Panc1 (cell line): ENCODE measurements around the gene AGAP1. TPM values are rescaled to one million over a fixed set of nuclear protein-coding genes. Genes with fewer than 3 reads are reported as not detected.

Experiments
- ATAC-seq: fragments of 200-7000 bp; cut with Tn5 transposase; 2 replicates; pipeline ENCODE4 v1.9.1; 2020; ENCODE audit warnings: mild to moderate bottlenecking, moderate library complexity
- BruUV-seq: library from RNA; stranded (reverse); fragments of 400-500 nt; replicated peaks from 2 replicates; lab custom pipeline; 2021; lab: Mats Ljungman, UMichigan
- CTCF ChIA-PET: fragments of 300-600 bp; sonication (Branson Sonifier 250); formaldehyde crosslinking; loops from one replicate; lab custom pipeline; 2022; ENCODE audit warnings: antibody characterized with exemption; lab: Charles Lee
- POLR2A ChIA-PET: fragments of 300-600 bp; sonication (Branson Sonifier 250); formaldehyde crosslinking; loops from one replicate; lab custom pipeline; 2022; ENCODE audit warnings: antibody characterized with exemption; lab: Charles Lee
- DNase-seq: peaks from one replicate; pipeline ENCODE4 v3.0.0-alpha.2; 2010; ENCODE audit warnings: low read depth, low spot score
- H3K27ac ChIP-seq: 2 replicates; pipeline ENCODE4 v1.5.1; 2011; ENCODE audit warnings: mild to moderate bottlenecking, low read length, inconsistent platforms
- H3K27me3 ChIP-seq: fragments of 200-500 bp; sonication (Bioruptor generic); 2 replicates; pipeline ENCODE4 v1.6.0; 2014; ENCODE audit warnings: low read length, inconsistent platforms; ENCODE audit not compliant: control insufficient read depth, insufficient read depth
- H3K36me3 ChIP-seq: fragments of 200-500 bp; sonication (Bioruptor generic); 2 replicates; pipeline ENCODE4 v1.5.1; 2014; ENCODE audit warnings: inconsistent platforms, mild to moderate bottlenecking, low read length, moderate library complexity; ENCODE audit not compliant: control insufficient read depth, insufficient read depth
- H3K4me1 ChIP-seq: 2 replicates; pipeline ENCODE4 v1.5.1; 2011; ENCODE audit warnings: inconsistent platforms, mild to moderate bottlenecking, low read length, moderate library complexity; ENCODE audit not compliant: control insufficient read depth, insufficient read depth
- H3K4me3 ChIP-seq, 2 experiments: 2 replicates each; pipeline ENCODE4 v1.5.1; 2011 to 2012; ENCODE audit warnings: low read depth in 2 of 2, low read length in 2 of 2, mild to moderate bottlenecking in 2 of 2, inconsistent platforms in 1 of 2, moderate library complexity in 1 of 2
- H3K9me3 ChIP-seq: fragments of 200-500 bp; sonication (Bioruptor generic); 2 replicates; pipeline ENCODE4 v1.5.1; 2014; ENCODE audit warnings: low read depth, mild to moderate bottlenecking, inconsistent platforms, low read length, moderate library complexity; ENCODE audit not compliant: control insufficient read depth, insufficient read depth
- CTCF ChIP-seq: fragments of 450-650 bp; IDR thresholded peaks from 2 replicates; pipeline ENCODE4 v1.5.1; 2017; ENCODE audit warnings: mild to moderate bottlenecking
- POLR2AphosphoS5 ChIP-seq: IDR thresholded peaks from 2 replicates; pipeline ENCODE4 v1.6.1; 2012; ENCODE audit warnings: mild to moderate bottlenecking, low read depth, low read length, moderate library complexity
- REST ChIP-seq, 2 experiments: IDR thresholded peaks; 2 replicates each; pipeline ENCODE4 v1.6.1; 2011 to 2012; ENCODE audit warnings: low read depth in 2 of 2, control low read depth in 1 of 2, low read length in 1 of 2, mild to moderate bottlenecking in 1 of 2, moderate library complexity in 1 of 2; ENCODE audit not compliant: insufficient read depth in 1 of 2
- SIN3A ChIP-seq: IDR thresholded peaks from 2 replicates; pipeline ENCODE4 v1.6.1; 2012; ENCODE audit warnings: low read depth, mild to moderate bottlenecking, low read length, moderate library complexity, borderline replicate concordance; ENCODE audit not compliant: insufficient read depth
- TCF7L2 ChIP-seq: IDR thresholded peaks from 2 replicates; pipeline ENCODE4 v1.6.1; 2011; ENCODE audit warnings: mild to moderate bottlenecking, low read depth, low read length, inconsistent platforms
- in situ Hi-C: cut with HindIII; loops from 2 replicates; pipeline ENCODE4 v1.10.0; 2016; ENCODE audit warnings: low sequenced_read_pairs, low pct_unique_long_range_greater_than_20kb
- intact Hi-C: fragments of 100-400 bp; cut with micrococcal nuclease; formaldehyde crosslinking; loops from one replicate; pipeline ENCODE4 v1.10.0; 2022; ENCODE audit not compliant: unreplicated experiment
- total RNA-seq: library from RNA; stranded (reverse); gene quantifications from one replicate; pipeline ENCODE4 v1.2.1, GENCODE V29; 2021; ENCODE audit not compliant: unreplicated experiment

AGAP1 gene
- total RNA-seq, 1 experiment from 2014 or later, result 38.9 TPM

- H3K27me3 ChIP-seq, result no peaks in the 10 kb centered on the region
- no peak overlapping the region for H3K27ac ChIP-seq
- POLR2A ChIA-PET, result no interaction called here
- TF ChIP-seq POLR2AphosphoS5, result no peak
- no peak for TF ChIP-seq TCF7L2
- no peak for TF ChIP-seq CTCF
- no peak for TF ChIP-seq SIN3A
- no peak for TF ChIP-seq REST (IDR thresholded peaks at IDR 0.05; ENCODE audit: insufficient read depth in 1 of 2, low read depth in 2 of 2, low read length in 1 of 2)
- H3K9me3 ChIP-seq, result no peaks in the 10 kb centered on the region
- CTCF ChIA-PET, result no interaction called here
- no peak for DNase-seq
- intact Hi-C loops (no loop called here), in situ Hi-C loops (no loop called here)
- H3K4me3 ChIP-seq, result no peak overlapping the region
- no peak for ATAC-seq
- no peaks in the 10 kb centered on the region; the same call in 1 of the 2 replicates for H3K36me3 ChIP-seq
- no peaks in the 10 kb centered on the region for H3K4me1 ChIP-seq
- no TSS peak for BruUV-seq
Measured at GRCh38 chr2:235713189-235713588, 219.3 kb downstream of the AGAP1 start.

- CTCF ChIA-PET, result no interaction called here
- no peaks in the 10 kb centered on the region for H3K27me3 ChIP-seq
- POLR2A ChIA-PET, result no interaction called here
- H3K36me3 ChIP-seq, result no peaks in the 10 kb centered on the region; the same call in 1 of the 2 replicates
- TF ChIP-seq REST (IDR thresholded peaks at IDR 0.05; ENCODE audit: insufficient read depth in 1 of 2, low read depth in 2 of 2, low read length in 1 of 2) (no peak), POLR2AphosphoS5 (no peak), SIN3A (no peak), CTCF (no peak), TCF7L2 (no peak)
- H3K9me3 ChIP-seq, result no peaks in the 10 kb centered on the region
- H3K4me3 ChIP-seq, result no peak overlapping the region
- no peak for DNase-seq
- BruUV-seq, result no TSS peak
- H3K4me1 ChIP-seq, result no peaks in the 10 kb centered on the region
- in situ Hi-C loops, result no loop called here
- intact Hi-C loops, result loop anchor here (1.0 kb wide), 1 partner anchor 15 kb away; no protein-coding TSS in a partner anchor
- ATAC-seq, result no peak
- no peak overlapping the region for H3K27ac ChIP-seq
Measured at GRCh38 chr2:235715601-235716000, 221.8 kb downstream of the AGAP1 start.
